NT2/D1 (cell line): Measurements from ENCODE around the gene TM4SF4.

ENCODE experiments used
- DNase-seq: peaks from one replicate; pipeline ENCODE4 v3.0.0-alpha.2; 2011; ENCODE audit warnings: low read depth, low spot score
- H3K27me3 ChIP-seq: 2 replicates; pipeline ENCODE4 v1.6.0; 2011; ENCODE audit warnings: mild to moderate bottlenecking; ENCODE audit not compliant: insufficient read length, insufficient read depth
- H3K36me3 ChIP-seq: 2 replicates; pipeline ENCODE4 v1.6.1; 2011; ENCODE audit warnings: mild to moderate bottlenecking, low read length, mixed read lengths; ENCODE audit not compliant: insufficient read depth, insufficient read length
- H3K4me1 ChIP-seq: 2 replicates; pipeline ENCODE4 v1.5.1; 2011; ENCODE audit not compliant: insufficient read depth, insufficient read length
- H3K4me3 ChIP-seq: 2 replicates; pipeline ENCODE4 v1.5.1; 2011; ENCODE audit warnings: low read depth; ENCODE audit not compliant: insufficient read length
- H3K9ac ChIP-seq: 2 replicates; pipeline ENCODE4 v1.6.0; 2011; ENCODE audit warnings: low read depth; ENCODE audit not compliant: insufficient read length
- H3K9me3 ChIP-seq: 2 replicates; pipeline ENCODE4 v1.5.1; 2011; ENCODE audit warnings: mild to moderate bottlenecking, low read length; ENCODE audit not compliant: insufficient read depth
- SUZ12 ChIP-seq: IDR thresholded peaks from 2 replicates; pipeline ENCODE4 v1.6.1; 2011; ENCODE audit not compliant: insufficient read length, insufficient read depth; ENCODE audit errors: extremely low read depth
- YY1 ChIP-seq: IDR thresholded peaks from 2 replicates; pipeline ENCODE4 v1.6.1; 2011; ENCODE audit not compliant: insufficient read length, insufficient read depth
- ZNF274 ChIP-seq: IDR thresholded peaks from 2 replicates; pipeline ENCODE4 v1.6.1; 2011; ENCODE audit warnings: mild to moderate bottlenecking, low read depth, low read length

TM4SF4 gene

GRCh38 chr3:149486726-149487125 is 12.2 kb downstream of the TM4SF4 start:
- no peak for DNase-seq
- Histone ChIP-seq H3K27me3 (no peaks in the 10 kb centered on the region), H3K9ac (no peak overlapping the region), H3K4me1 (no peaks in the 10 kb centered on the region), H3K36me3 (no peaks in the 10 kb centered on the region), H3K9me3 (0 out of 2 replicates have a peak, but pooled peaks cover 7% of the 10 kb centered on the region), H3K4me3 (no peak overlapping the region)
- TF ChIP-seq SUZ12 (no peak), YY1 (no peak), ZNF274 (no peak)

GRCh38 chr3:149487598-149488197 is 13.2 kb downstream of the TM4SF4 start:
- H3K9ac ChIP-seq = no peak overlapping the region
- peak; percentile 25 for DNase-seq
- no peak overlapping the region for H3K4me3 ChIP-seq

GRCh38 chr3:149489060-149489690 is 14.7 kb downstream of the TM4SF4 start:
- TF ChIP-seq YY1 = no peak
- no peak for TF ChIP-seq SUZ12
- no peak for TF ChIP-seq ZNF274
- Histone ChIP-seq H3K9me3 (0 out of 2 replicates have a peak, but pooled peaks cover 7% of the 10 kb centered on the region), H3K4me3 (no peak overlapping the region), H3K4me1 (peaks cover 5% of the 10 kb centered on the region), H3K36me3 (no peaks in the 10 kb centered on the region), H3K27me3 (no peaks in the 10 kb centered on the region), H3K9ac (no peak overlapping the region)
- peak; percentile 20 for DNase-seq

More at GRCh38 chr3:149487598-149488197, 13.2 kb downstream of the TM4SF4 start:
- no peaks in the 10 kb centered on the region for H3K36me3 ChIP-seq
- H3K27me3 ChIP-seq = no peaks in the 10 kb centered on the region
- H3K4me1 ChIP-seq = no peaks in the 10 kb centered on the region
- no peak for TF ChIP-seq SUZ12
- TF ChIP-seq YY1 = no peak
- no peak for TF ChIP-seq ZNF274
- H3K9me3 ChIP-seq = 0 out of 2 replicates have a peak, but pooled peaks cover 7% of the 10 kb centered on the region

GRCh38 chr3:149490260-149490971 is 15.9 kb downstream of the TM4SF4 start:
- no peaks in the 10 kb centered on the region for H3K27me3 ChIP-seq
- no peak overlapping the region for H3K9ac ChIP-seq
- H3K4me1 ChIP-seq = peaks cover 5% of the 10 kb centered on the region
- H3K4me3 ChIP-seq = no peak overlapping the region
- H3K36me3 ChIP-seq = no peaks in the 10 kb centered on the region
- TF ChIP-seq SUZ12 (no peak), YY1 (no peak), ZNF274 (no peak)
- no peak for DNase-seq
- H3K9me3 ChIP-seq = 0 out of 2 replicates have a peak, but pooled peaks cover 7% of the 10 kb centered on the region

GRCh38 chr3:149493315-149494021 is 19.0 kb downstream of the TM4SF4 start:
- Histone ChIP-seq H3K27me3 (no peaks in the 10 kb centered on the region), H3K4me3 (no peak overlapping the region), H3K9ac (no peak overlapping the region), H3K9me3 (0 out of 2 replicates have a peak, but pooled peaks cover 7% of the 10 kb centered on the region), H3K36me3 (no peaks in the 10 kb centered on the region), H3K4me1 (peaks cover 5% of the 10 kb centered on the region)
- no peak for DNase-seq
- no peak for TF ChIP-seq SUZ12
- TF ChIP-seq ZNF274 = no peak
- TF ChIP-seq YY1 = no peak

GRCh38 chr3:149494022-149494758 is 19.7 kb downstream of the TM4SF4 start:
- Histone ChIP-seq H3K9ac (peak overlapping the region; percentile 11), H3K27me3 (no peaks in the 10 kb centered on the region), H3K36me3 (no peaks in the 10 kb centered on the region), H3K4me1 (peaks cover 5% of the 10 kb centered on the region), H3K9me3 (0 out of 2 replicates have a peak, but pooled peaks cover 7% of the 10 kb centered on the region), H3K4me3 (no peak overlapping the region)
- TF ChIP-seq YY1 (no peak), ZNF274 (no peak), SUZ12 (no peak)
- DNase-seq = peak; percentile 76
